Endothelial cell of umbilical vein (primary cell): ENCODE results near the gene MGAM2. TPM values are rescaled to one million over a fixed set of nuclear protein-coding genes. Genes with fewer than 3 reads are reported as not detected.

Experiments
- BruUV-seq: library from RNA; stranded (reverse); fragments of 400-500 nt; replicated peaks from 2 replicates; lab custom pipeline; 2021; lab: Mats Ljungman, UMichigan
- CTCF ChIA-PET: fragments of 300-600, 350-600 bp; sonication (Branson Sonifier 250); formaldehyde crosslinking; loops from one replicate; lab custom pipeline; 2021; ENCODE audit warnings: antibody characterized with exemption, inconsistent platforms; lab: Charles Lee
- POLR2A ChIA-PET: fragments of 300-600, 350-600 bp; sonication (Branson Sonifier 250); formaldehyde crosslinking; loops from one replicate; lab custom pipeline; 2021; ENCODE audit warnings: antibody characterized with exemption, inconsistent platforms; lab: Charles Lee
- DNase-seq: peaks from one replicate; pipeline ENCODE4 v3.0.0-alpha.2; 2011; ENCODE audit warnings: low read depth, low spot score
- FAIRE-seq: peaks from 2 replicates; lab custom pipeline; 2011; peaks lifted over from hg19 to GRCh38; lab: Jason Lieb, UNC
- H2AFZ ChIP-seq: 2 replicates; pipeline ENCODE4 v1.6.0; 2012; ENCODE audit warnings: low read depth, low read length, control low read depth, inconsistent platforms
- H3K27ac ChIP-seq: 2 replicates; pipeline ENCODE4 v1.5.1; 2011; ENCODE audit warnings: low read depth, mild to moderate bottlenecking, control low read depth, low read length, moderate library complexity; ENCODE audit not compliant: insufficient read depth
- H3K27me3 ChIP-seq, 2 experiments: 2 replicates each; pipeline versions ENCODE4 v1.6.0 to v1.6.1; 2011; ENCODE audit warnings: low read length in 2 of 2, mixed read lengths in 1 of 2; ENCODE audit not compliant: control insufficient read depth in 2 of 2, insufficient read depth in 2 of 2
- H3K36me3 ChIP-seq, 2 experiments: 2 replicates in 1 of 2; 3 replicates in 1 of 2; pipeline ENCODE4 v1.5.1; 2011; ENCODE audit warnings: low read length in 2 of 2, mild to moderate bottlenecking in 1 of 2, moderate library complexity in 1 of 2; ENCODE audit not compliant: control insufficient read depth in 2 of 2, insufficient read depth in 2 of 2; ENCODE audit errors: extremely low read depth in 1 of 2
- H3K4me1 ChIP-seq: 3 replicates; pipeline ENCODE4 v1.5.1; 2011; ENCODE audit warnings: mild to moderate bottlenecking, low read length; ENCODE audit not compliant: control insufficient read depth, insufficient read depth; ENCODE audit errors: extremely low read depth
- H3K4me2 ChIP-seq: 2 replicates; pipeline ENCODE4 v1.6.1; 2011; ENCODE audit warnings: low read length, control low read depth, mixed read lengths; ENCODE audit not compliant: insufficient read depth
- H3K4me3 ChIP-seq, 3 experiments: fragments of 200-600 bp in 1 of 3; sonication (generic), shearing (Covaris generic) in 1 of 3; replicated peaks in 1 of 3; 2 replicates each; pipeline ENCODE4 v1.5.1; 2011 to 2016; ENCODE audit warnings: control low read depth in 3 of 3, low read length in 3 of 3, mild to moderate bottlenecking in 2 of 3, inconsistent platforms in 1 of 3, low read depth in 1 of 3, moderate library complexity in 1 of 3; ENCODE audit not compliant: insufficient read depth in 1 of 3
- H3K79me2 ChIP-seq: 2 replicates; pipeline ENCODE4 v1.6.0; 2012; ENCODE audit warnings: low read length, inconsistent platforms; ENCODE audit not compliant: control insufficient read depth, insufficient read depth
- H3K9ac ChIP-seq: replicated peaks from 2 replicates; pipeline ENCODE3; 2011; ENCODE audit warnings: low read length, control low read depth; ENCODE audit not compliant: insufficient read depth; ENCODE audit errors: extremely low read depth
- H3K9me1 ChIP-seq: replicated peaks from 3 replicates; pipeline ENCODE4 v1.6.0; 2011; ENCODE audit warnings: mild to moderate bottlenecking, low read length; ENCODE audit not compliant: control insufficient read depth, insufficient read depth; ENCODE audit errors: extremely low read depth
- H3K9me3 ChIP-seq: replicated peaks from 2 replicates; pipeline ENCODE4 v1.5.1; 2012; ENCODE audit warnings: low read length, inconsistent platforms; ENCODE audit not compliant: control insufficient read depth, insufficient read depth
- H4K20me1 ChIP-seq: replicated peaks from 2 replicates; pipeline ENCODE3; 2011; ENCODE audit warnings: mild to moderate bottlenecking, low read length; ENCODE audit not compliant: control insufficient read depth, insufficient read depth; ENCODE audit errors: extremely low read depth
- CTCF ChIP-seq, 2 donors: IDR thresholded peaks; 1 replicate in 1 of 2; 2 replicates in 1 of 2; pipeline ENCODE4 v1.5.1; 2011; ENCODE audit warnings: low read length in 2 of 2, mild to moderate bottlenecking in 2 of 2, moderate library complexity in 2 of 2, control low read depth in 1 of 2, inconsistent platforms in 1 of 2, low read depth in 1 of 2; ENCODE audit not compliant: insufficient read depth in 1 of 2; ENCODE audit errors: extremely low read depth in 1 of 2
- EZH2 ChIP-seq: IDR thresholded peaks from 2 replicates; pipeline ENCODE4 v1.6.1; 2012; ENCODE audit warnings: borderline replicate concordance, low read depth, mild to moderate bottlenecking, moderate library complexity, low read length, inconsistent platforms; ENCODE audit not compliant: severe bottlenecking
- FOS ChIP-seq: IDR thresholded peaks from 2 replicates; pipeline ENCODE4 v1.6.1; 2011; ENCODE audit warnings: mild to moderate bottlenecking, low read length, moderate library complexity, borderline replicate concordance; ENCODE audit not compliant: insufficient read depth
- GATA2 ChIP-seq: IDR thresholded peaks from 2 replicates; pipeline ENCODE4 v1.7.0; 2011; ENCODE audit warnings: low read depth, mild to moderate bottlenecking, moderate library complexity, mixed read lengths, low read length; ENCODE audit not compliant: insufficient read length, insufficient read depth
- JUN ChIP-seq: IDR thresholded peaks from 2 replicates; pipeline ENCODE4 v1.6.1; 2011; ENCODE audit warnings: borderline replicate concordance, low read depth; ENCODE audit not compliant: insufficient read length, insufficient read depth
- MAX ChIP-seq: IDR thresholded peaks from 2 replicates; pipeline ENCODE4 v1.6.1; 2011; ENCODE audit not compliant: insufficient read depth, insufficient read length
- MYC ChIP-seq: IDR thresholded peaks from one replicate; pipeline ENCODE4 v1.6.1; 2011; ENCODE audit warnings: mild to moderate bottlenecking, low read depth, low read length
- POLR2A ChIP-seq: IDR thresholded peaks from 2 replicates; pipeline ENCODE4 v1.6.1; 2012; ENCODE audit warnings: low read depth, mild to moderate bottlenecking, control low read depth, low read length
- POLR2AphosphoS5 ChIP-seq: IDR thresholded peaks from 2 replicates; pipeline ENCODE4 v1.6.1; 2012; ENCODE audit warnings: low read depth, mild to moderate bottlenecking, control low read depth, low read length, moderate library complexity; ENCODE audit not compliant: insufficient read depth
- dilution Hi-C: fragments of 300-500 bp; cut with MboI; formaldehyde crosslinking; loops from one replicate; pipeline ENCODE4 v1.15.0; 2019; ENCODE audit warnings: low sequenced_read_pairs; ENCODE audit not compliant: extremely low pct_ligation_motif_present
- intact Hi-C: fragments of 100-400 bp; cut with micrococcal nuclease; formaldehyde crosslinking; loops from one replicate; pipeline ENCODE4 v1.10.0; 2022
- polyA plus RNA-seq, 4 experiments: library from polyadenylated mRNA; depleted of rRNA in 3 of 4; stranded (reverse) in 3 of 4; unstranded in 1 of 4; fragments of >200 nt; gene quantifications; 2 replicates each; pipeline versions ENCODE4 v1.2.1 to v1.2.3, GENCODE V29; 2011 to 2012; ENCODE audit warnings: missing spikeins in 1 of 4
- total RNA-seq: library from RNA; stranded (reverse); gene quantifications from 2 replicates; pipeline ENCODE4 v1.2.3, GENCODE V29; 2021

The MGAM2 gene
- total and polyA plus RNA-seq, 2 donors (not counting 3 experiments of a cell fraction or from before 2014, with no cell fraction given), result not detected

GRCh38 chr7:142110638-142111037 lies 880 bp upstream of the MGAM2 start:
- intact Hi-C loops (no loop called here), dilution Hi-C loops (no loop called here)
- Histone ChIP-seq H3K4me2 (no peak overlapping the region), H2AFZ (no peak overlapping the region), H3K4me3 (no peak overlapping the region), H3K9ac (no peak overlapping the region), H4K20me1 (no peaks in the 10 kb centered on the region), H3K9me3 (no peaks in the 10 kb centered on the region), H3K36me3 (no peaks in the 10 kb centered on the region), H3K27ac (no peak overlapping the region), H3K27me3 (no peaks in the 10 kb centered on the region), H3K79me2 (no peaks in the 10 kb centered on the region), H3K4me1 (no peaks in the 10 kb centered on the region), H3K9me1 (no peaks in the 10 kb centered on the region)
- no peak for TF ChIP-seq MYC
- no peak for TF ChIP-seq POLR2AphosphoS5
- TF ChIP-seq JUN, result no peak
- no peak for TF ChIP-seq CTCF (IDR thresholded peaks at IDR 0.05; ENCODE audit: extremely low read depth in 1 of 2, insufficient read depth in 1 of 2, low read depth in 1 of 2, low read length in 2 of 2)
- no peak for TF ChIP-seq MAX
- TF ChIP-seq EZH2, result no peak
- TF ChIP-seq FOS, result no peak
- no peak for TF ChIP-seq POLR2A
- TF ChIP-seq GATA2, result no peak
- BruUV-seq, result no TSS peak
- FAIRE-seq (no peak), DNase-seq (no peak)
- CTCF ChIA-PET, result no interaction called here
- POLR2A ChIA-PET, result no interaction called here
